ENCODE measurements around the gene GMDS. TPM values are rescaled to one million over a fixed set of nuclear protein-coding genes. Genes with fewer than 3 reads are reported as not detected.
"Not testable (repeated sequence)": the region's sequence is repeated elsewhere in the genome, so short reads cannot be mapped to it uniquely, and the experiment has no call there.

Gene GMDS
- polyA plus RNA-seq, 1 experiment, result 7.1 TPM

DNA sequence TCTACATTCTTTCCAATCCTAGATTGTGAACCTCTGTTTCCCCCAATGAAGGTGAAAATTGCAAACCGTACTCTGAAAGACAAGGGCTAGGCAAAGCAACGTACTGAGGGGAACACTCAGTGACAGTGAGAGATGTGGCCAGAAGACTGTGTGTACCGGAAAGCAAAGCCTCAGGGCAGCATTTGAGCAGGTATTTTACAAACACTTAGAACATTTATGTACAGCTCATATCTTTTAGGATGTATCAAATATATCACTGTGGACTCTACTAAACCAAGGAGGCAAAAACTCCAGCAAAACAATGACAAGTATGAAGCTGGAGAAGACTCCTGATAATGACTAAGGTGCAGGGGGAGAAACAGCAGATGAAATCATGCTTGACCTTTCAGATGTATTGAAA, 398.8 kb downstream of the GMDS start:
- ChIA-PET CTCF (interaction anchor here (1.0 kb wide), 1 partner anchor 12 kb away, joined by 3 read pairs; no protein-coding TSS in a partner anchor), POLR2A (no interaction called here)
- Histone ChIP-seq H3K4me3 (ENCODE audit: low read depth, low read length) (no peak overlapping the region), H3K27me3 (ENCODE audit: control insufficient read depth, insufficient read depth, low read length) (no peaks in the 10 kb centered on the region), H3K36me3 (ENCODE audit: control insufficient read depth, insufficient read depth, low read length) (no peaks in the 10 kb centered on the region)
- TF ChIP-seq CTCF (IDR thresholded peaks at IDR 0.05; ENCODE audit: insufficient read depth, low read depth, low read length), result no peak
- DNase-seq (ENCODE audit: low read depth), result no peak

GRCh38 chr6:1845543-1845942, 399.9 kb downstream of the GMDS start:
- DNase-seq (ENCODE audit: low read depth); H3K4me3 ChIP-seq (ENCODE audit: low read depth, low read length); CTCF ChIA-PET; H3K36me3 ChIP-seq (ENCODE audit: control insufficient read depth, insufficient read depth, low read length); POLR2A ChIA-PET; H3K27me3 ChIP-seq (ENCODE audit: control insufficient read depth, insufficient read depth, low read length): not testable (repeated sequence)

DNA sequence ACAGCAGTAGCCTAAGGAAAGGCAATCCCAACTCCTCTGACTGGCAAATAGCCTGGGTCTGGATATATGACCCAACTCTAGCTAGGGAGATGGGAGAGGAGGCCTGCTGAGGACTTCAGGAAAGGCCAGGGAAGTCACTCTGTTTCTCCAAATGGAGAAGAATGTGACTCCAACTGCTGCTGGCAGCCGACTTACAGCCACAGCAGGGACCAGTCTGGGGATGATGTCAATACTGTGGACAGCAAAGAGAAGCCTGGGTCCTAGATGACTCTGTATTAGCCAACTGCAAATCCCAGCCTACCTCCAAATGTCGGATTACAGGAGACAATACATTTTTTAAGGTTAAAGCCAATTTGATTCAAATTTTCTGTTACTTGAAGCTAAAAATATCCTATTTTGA, 403.1 kb downstream of the GMDS start:
- Histone ChIP-seq H3K36me3 (ENCODE audit: control insufficient read depth, insufficient read depth, low read length) (no peaks in the 10 kb centered on the region), H3K4me3 (ENCODE audit: low read depth, low read length) (no peak overlapping the region), H3K27me3 (ENCODE audit: control insufficient read depth, insufficient read depth, low read length) (no peaks in the 10 kb centered on the region)
- no peak for DNase-seq (ENCODE audit: low read depth)
- TF ChIP-seq CTCF (IDR thresholded peaks at IDR 0.05; ENCODE audit: insufficient read depth, low read depth, low read length), result no peak
- CTCF ChIA-PET, result no interaction called here
- POLR2A ChIA-PET, result no interaction called here

GRCh38 chr6:1841136-1841535, 404.3 kb downstream of the GMDS start:
- DNase-seq (ENCODE audit: low read depth), result no peak
- Histone ChIP-seq H3K4me3 (ENCODE audit: low read depth, low read length) (no peak overlapping the region), H3K36me3 (ENCODE audit: control insufficient read depth, insufficient read depth, low read length) (no peaks in the 10 kb centered on the region), H3K27me3 (ENCODE audit: control insufficient read depth, insufficient read depth, low read length) (no peaks in the 10 kb centered on the region)
- TF ChIP-seq CTCF (IDR thresholded peaks at IDR 0.05; ENCODE audit: insufficient read depth, low read depth, low read length), result no peak
- ChIA-PET CTCF (interaction anchor here (1.0 kb wide), 1 partner anchor 19 kb away, joined by 3 read pairs; no protein-coding TSS in a partner anchor), POLR2A (no interaction called here)

DNA sequence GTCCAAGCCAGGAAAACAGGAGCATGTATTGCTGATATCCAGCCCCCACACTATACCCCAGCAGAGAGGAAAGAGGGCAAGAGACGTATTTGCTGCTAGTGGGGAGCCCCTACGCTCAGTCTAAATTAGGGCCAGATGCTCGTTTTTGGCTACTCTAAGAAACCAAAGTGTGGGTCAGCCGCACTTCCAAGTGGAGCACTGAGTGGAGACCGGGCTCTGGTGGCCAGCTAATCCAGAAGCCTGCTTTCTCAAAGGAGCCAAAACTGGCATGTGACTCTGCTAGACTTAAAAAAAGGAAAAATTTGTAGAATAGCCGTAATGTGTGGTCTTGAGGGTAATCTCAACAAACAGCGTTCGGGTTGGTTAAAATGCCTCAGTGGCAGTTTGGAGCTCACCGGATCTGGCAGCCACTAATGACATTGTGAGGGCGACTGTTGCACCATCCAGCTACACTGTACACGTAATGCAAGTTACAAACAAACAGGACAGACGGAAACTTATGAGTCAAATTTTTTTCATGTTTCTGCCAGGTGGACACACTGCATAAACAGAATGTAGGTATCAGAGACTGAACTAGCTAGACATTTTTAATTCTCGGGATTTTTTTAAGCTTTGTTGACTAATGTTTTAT, 404.8 kb downstream of the GMDS start:
- no peak for DNase-seq (ENCODE audit: low read depth)
- Histone ChIP-seq H3K27me3 (ENCODE audit: control insufficient read depth, insufficient read depth, low read length) (no peaks in the 10 kb centered on the region), H3K4me3 (ENCODE audit: low read depth, low read length) (no peak overlapping the region), H3K36me3 (ENCODE audit: control insufficient read depth, insufficient read depth, low read length) (no peaks in the 10 kb centered on the region)
- ChIA-PET CTCF (interaction anchor here (1.0 kb wide), 1 partner anchor 19 kb away, joined by 3 read pairs; no protein-coding TSS in a partner anchor), POLR2A (no interaction called here)
- no peak for TF ChIP-seq CTCF (IDR thresholded peaks at IDR 0.05; ENCODE audit: insufficient read depth, low read depth, low read length)

GRCh38 chr6:1839361-1839760, 406.0 kb downstream of the GMDS start:
- Histone ChIP-seq H3K36me3 (ENCODE audit: control insufficient read depth, insufficient read depth, low read length) (no peaks in the 10 kb centered on the region), H3K27me3 (ENCODE audit: control insufficient read depth, insufficient read depth, low read length) (no peaks in the 10 kb centered on the region), H3K4me3 (ENCODE audit: low read depth, low read length) (no peak overlapping the region)
- TF ChIP-seq CTCF (IDR thresholded peaks at IDR 0.05; ENCODE audit: insufficient read depth, low read depth, low read length), result no peak
- no peak for DNase-seq (ENCODE audit: low read depth)
- ChIA-PET POLR2A (interaction anchor here (0.5 kb wide), 1 partner anchor 13 kb away, joined by 5 read pairs; no protein-coding TSS in a partner anchor), CTCF (no interaction called here)

All from BJ (cell line).